ENCODE results near the gene DAZ3.
"Not testable (repeated sequence)": the region's sequence is repeated elsewhere in the genome, so short reads cannot be mapped to it uniquely, and the experiment has no call there.

The DAZ3 gene, protein sequence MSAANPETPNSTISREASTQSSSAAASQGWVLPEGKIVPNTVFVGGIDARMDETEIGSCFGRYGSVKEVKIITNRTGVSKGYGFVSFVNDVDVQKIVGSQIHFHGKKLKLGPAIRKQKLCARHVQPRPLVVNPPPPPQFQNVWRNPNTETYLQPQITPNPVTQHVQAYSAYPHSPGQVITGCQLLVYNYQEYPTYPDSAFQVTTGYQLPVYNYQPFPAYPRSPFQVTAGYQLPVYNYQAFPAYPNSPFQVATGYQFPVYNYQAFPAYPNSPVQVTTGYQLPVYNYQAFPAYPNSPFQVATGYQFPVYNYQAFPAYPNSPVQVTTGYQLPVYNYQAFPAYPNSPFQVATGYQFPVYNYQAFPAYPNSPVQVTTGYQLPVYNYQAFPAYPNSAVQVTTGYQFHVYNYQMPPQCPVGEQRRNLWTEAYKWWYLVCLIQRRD

DNA sequence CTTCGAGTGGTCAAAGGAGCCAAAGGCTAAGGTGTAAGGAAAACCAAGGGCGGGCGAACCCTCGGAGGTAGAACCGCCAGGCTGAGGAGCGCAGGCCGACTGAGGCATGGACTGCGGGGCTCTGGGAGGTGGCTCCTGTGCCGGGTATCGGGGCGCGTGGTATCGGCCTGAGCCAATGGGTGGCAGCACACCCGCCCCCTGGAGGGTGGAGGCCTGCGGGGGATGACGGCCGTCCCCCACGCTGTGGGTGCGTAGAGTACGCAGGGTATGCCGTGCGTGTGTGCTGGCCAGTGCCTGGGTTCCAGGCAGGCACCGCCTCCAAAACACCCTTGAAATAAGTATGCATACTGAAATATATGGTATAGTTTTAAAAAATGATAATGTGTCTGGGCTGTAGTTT, at the start of gene DAZ3:
DAZ3 (minus strand) TSS at position 101 of the 400 bp plus-strand sequence. CDS start 208 bp downstream, outside the sequence.
- not testable (repeated sequence) for DNase-seq (ENCODE audit: low read depth in 2 of 2)

DNA sequence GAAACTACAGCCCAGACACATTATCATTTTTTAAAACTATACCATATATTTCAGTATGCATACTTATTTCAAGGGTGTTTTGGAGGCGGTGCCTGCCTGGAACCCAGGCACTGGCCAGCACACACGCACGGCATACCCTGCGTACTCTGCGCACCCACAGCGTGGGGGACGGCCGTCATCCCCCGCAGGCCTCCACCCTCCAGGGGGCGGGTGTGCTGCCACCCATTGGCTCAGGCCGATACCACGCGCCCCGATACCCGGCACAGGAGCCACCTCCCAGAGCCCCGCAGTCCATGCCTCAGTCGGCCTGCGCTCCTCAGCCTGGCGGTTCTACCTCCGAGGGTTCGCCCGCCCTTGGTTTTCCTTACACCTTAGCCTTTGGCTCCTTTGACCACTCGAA, 20.4 kb upstream of the DAZ3 start, which contains the start of gene DAZ4:
DAZ4 (plus strand) TSS at position 301 of the 400 bp plus-strand sequence. CDS start 208 bp downstream, outside the sequence.
- DNase-seq (ENCODE audit: low read depth in 2 of 2) = not testable (repeated sequence)

- DNase-seq (ENCODE audit: low read depth in 2 of 2) = not testable (repeated sequence)
Observed at GRCh38 chrY:24825069-24825468, 11.9 kb upstream of the DAZ3 start.

- not testable (repeated sequence) for DNase-seq (ENCODE audit: low read depth in 2 of 2)
Observed at GRCh38 chrY:24824184-24824879, 11.1 kb upstream of the DAZ3 start.

- DNase-seq (ENCODE audit: low read depth in 2 of 2) = not testable (repeated sequence)
Observed at GRCh38 chrY:24821836-24822235, 8.6 kb upstream of the DAZ3 start.
